SK-N-SH (cell line): ENCODE measurements around the gene DIS3L2. TPM values are rescaled to one million over a fixed set of nuclear protein-coding genes. Genes with fewer than 3 reads are reported as not detected.

Experiments
- CTCF ChIA-PET: fragments of 300-600, 350-600 bp; formaldehyde crosslinking; extraction: SDS; loops from one replicate; lab custom pipeline; 2021; lab: Yijun Ruan, JAX
- POLR2A ChIA-PET: fragments of 350-600 bp; sonication (Branson Sonifier 250); formaldehyde crosslinking; extraction: SDS; loops from one replicate; lab custom pipeline; 2020; ENCODE audit warnings: antibody characterized with exemption, inconsistent platforms; lab: Yijun Ruan, JAX
- DNase-seq: peaks from one replicate; pipeline ENCODE4 v3.0.0; 2012
- H2AFZ ChIP-seq: fragments of 200-600 bp; sonication (generic); 2 replicates; pipeline ENCODE4 v1.8.1; 2016; ENCODE audit warnings: antibody characterized with exemption, mild to moderate bottlenecking, low read depth
- H3F3A ChIP-seq: fragments of 200-600 bp; sonication (generic); replicated peaks from 2 replicates; pipeline ENCODE3; 2016; ENCODE audit warnings: antibody characterized with exemption, mild to moderate bottlenecking; ENCODE audit not compliant: insufficient read depth
- H3K27ac ChIP-seq, 2 experiments: fragments of 200-500 bp in 1 of 2; fragments of 200-600 bp in 1 of 2; sonication (Bioruptor generic) in 1 of 2; sonication (generic), shearing (Covaris generic) in 1 of 2; 2 replicates each; pipeline versions ENCODE4 v1.5.1 to v1.6.1; 2014 to 2016; ENCODE audit warnings: low read depth in 2 of 2, inconsistent platforms in 1 of 2, low read length in 1 of 2, mild to moderate bottlenecking in 1 of 2, mixed read lengths in 1 of 2
- H3K27me3 ChIP-seq: fragments of 200-600 bp; sonication (generic), shearing (Covaris generic); 2 replicates; pipeline ENCODE4 v1.6.1; 2016; ENCODE audit warnings: mixed run types; ENCODE audit not compliant: insufficient read depth
- H3K36me3 ChIP-seq, 2 experiments: fragments of 200-500 bp in 1 of 2; fragments of 200-600 bp in 1 of 2; sonication (Bioruptor generic) in 1 of 2; sonication (generic) in 1 of 2; replicated peaks in 1 of 2; 2 replicates each; pipeline versions ENCODE3 to v1.5.1; 2014 to 2016; ENCODE audit warnings: low read length in 1 of 2, mild to moderate bottlenecking in 1 of 2; ENCODE audit not compliant: insufficient read depth in 2 of 2, control insufficient read depth in 1 of 2
- H3K4me1 ChIP-seq, 2 experiments: fragments of 200-500 bp in 1 of 2; fragments of 200-600 bp in 1 of 2; sonication (Bioruptor generic) in 1 of 2; sonication (generic), shearing (Covaris generic) in 1 of 2; 2 replicates each; pipeline versions ENCODE4 v1.5.1 to v1.6.1; 2014 to 2016; ENCODE audit warnings: low read depth in 1 of 2, low read length in 1 of 2, mixed run types in 1 of 2; ENCODE audit not compliant: insufficient read depth in 2 of 2, control insufficient read depth in 1 of 2
- H3K4me2 ChIP-seq: fragments of 200-600 bp; sonication (generic), shearing (Covaris generic); 2 replicates; pipeline ENCODE4 v1.6.1; 2017; ENCODE audit warnings: mixed run types
- H3K4me3 ChIP-seq, 2 experiments: fragments of 200-500 bp in 1 of 2; fragments of 200-600 bp in 1 of 2; sonication (Bioruptor generic) in 1 of 2; sonication (generic), shearing (Covaris generic) in 1 of 2; 2 replicates each; pipeline versions ENCODE4 v1.5.1 to v1.8.1; 2014 to 2016; ENCODE audit warnings: low read depth in 2 of 2, inconsistent platforms in 1 of 2, low read length in 1 of 2, mild to moderate bottlenecking in 1 of 2, mixed read lengths in 1 of 2, moderate library complexity in 1 of 2
- H3K79me2 ChIP-seq: fragments of 200-600 bp; sonication (generic); 2 replicates; pipeline ENCODE4 v1.8.1; 2017; ENCODE audit warnings: mild to moderate bottlenecking; ENCODE audit not compliant: insufficient read depth
- H3K9ac ChIP-seq: fragments of 200-600 bp; sonication (generic); 2 replicates; pipeline ENCODE4 v1.6.1; 2017; ENCODE audit warnings: mixed run types
- H3K9me2 ChIP-seq: fragments of 200-600 bp; sonication (generic); 2 replicates; pipeline ENCODE4 v1.6.1; 2017; ENCODE audit warnings: mixed run types
- H3K9me3 ChIP-seq: fragments of 200-600 bp; sonication (generic); 2 replicates; pipeline ENCODE4 v1.6.1; 2017; ENCODE audit warnings: mixed run types, mild to moderate bottlenecking, moderate library complexity
- H4K20me1 ChIP-seq: fragments of 200-600 bp; sonication (generic); 2 replicates; pipeline ENCODE4 v1.6.1; 2017; ENCODE audit warnings: mild to moderate bottlenecking, mixed run types; ENCODE audit not compliant: insufficient read depth
- JUND ChIP-seq: IDR thresholded peaks from 2 replicates; pipeline ENCODE4 v1.4.0; 2012
- MAX ChIP-seq: IDR thresholded peaks from 2 replicates; pipeline ENCODE4 v1.4.0; 2012; ENCODE audit warnings: low read depth
- RAD21 ChIP-seq: IDR thresholded peaks from 2 replicates; pipeline ENCODE4 v1.6.1; 2012; ENCODE audit warnings: mild to moderate bottlenecking, low read length
- REST ChIP-seq: IDR thresholded peaks from 2 replicates; pipeline ENCODE4 v1.6.1; 2012; ENCODE audit warnings: mild to moderate bottlenecking, low read depth, low read length, moderate library complexity
- SIN3A ChIP-seq: IDR thresholded peaks from 2 replicates; pipeline ENCODE4 v1.6.1; 2012; ENCODE audit warnings: low read depth, mild to moderate bottlenecking, low read length, moderate library complexity, borderline replicate concordance
- SMC3 ChIP-seq: IDR thresholded peaks from 2 replicates; pipeline ENCODE4 v1.6.1; 2012; ENCODE audit warnings: low read depth, low read length, improper control_type of control experiment
- TAF1 ChIP-seq: IDR thresholded peaks from 2 replicates; pipeline ENCODE4 v1.6.1; 2012; ENCODE audit warnings: low read depth, mild to moderate bottlenecking, low read length, moderate library complexity, borderline replicate concordance
- YY1 ChIP-seq: IDR thresholded peaks from 2 replicates; pipeline ENCODE4 v1.4.0; 2012; ENCODE audit warnings: low read depth, mild to moderate bottlenecking
- ZBTB33 ChIP-seq: IDR thresholded peaks from 2 replicates; pipeline ENCODE4 v1.4.0; 2012; ENCODE audit warnings: low read depth, borderline replicate concordance
- WGBS: methylation state at CpG from one replicate; pipeline ENCODE4 v1.1.6; 2017; ENCODE audit warnings: low lambda C conversion rate; 5-methylcytosine and 5-hydroxymethylcytosine counted together
- polyA plus RNA-seq, 3 experiments: library from polyadenylated mRNA; depleted of rRNA; stranded (reverse); fragments of >200 nt; gene quantifications; 2 replicates each; pipeline ENCODE4 v1.2.3, GENCODE V29; 2012

The DIS3L2 gene
- polyA plus RNA-seq, 1 of the 3 experiments (the other 2 are of a cell fraction) = 17.9 TPM

GRCh38 chr2:232255033-232255432, 293.5 kb downstream of the DIS3L2 start:
- CTCF ChIA-PET = interaction anchor here (0.7 to 1.4 kb wide), 4 partner anchors 15 to 355 kb away, joined by 3 to 5 read pairs (median 3); no protein-coding TSS in a partner anchor

More at GRCh38 chr2:232255033-232255432, 293.5 kb downstream of the DIS3L2 start:
- H3K4me1 ChIP-seq = peaks cover 0 to 5% of the 10 kb centered on the region in 2 experiments; a peak in 2 of 4 replicates
- H3K79me2 ChIP-seq = no peaks in the 10 kb centered on the region
- 96% methylated on average over 5 of the region's 5 CpGs for WGBS
- no peaks in the 10 kb centered on the region for H3F3A ChIP-seq
- H3K4me2 ChIP-seq = no peak overlapping the region
- H3K27ac ChIP-seq = no peak overlapping the region
- no peaks in the 10 kb centered on the region for H3K9me3 ChIP-seq
- POLR2A ChIA-PET = no interaction called here
- H3K9ac ChIP-seq = no peak overlapping the region
- no peak overlapping the region for H3K4me3 ChIP-seq
- no peak overlapping the region for H2AFZ ChIP-seq
- no peaks in the 10 kb centered on the region for H3K27me3 ChIP-seq
- H3K9me2 ChIP-seq = no peaks in the 10 kb centered on the region
- DNase-seq = no peak
- TF ChIP-seq YY1 (no peak), ZBTB33 (no peak), TAF1 (no peak), RAD21 (no peak), JUND (no peak), SIN3A (no peak), SMC3 (no peak), REST (no peak), MAX (no peak)
- peaks cover 0 to 17% of the 10 kb centered on the region in 2 experiments for H3K36me3 ChIP-seq
- H4K20me1 ChIP-seq = peaks cover 5% of the 10 kb centered on the region
